Naive B cell (primary cell): ENCODE data around the gene CDKN2AIPNL. TPM values are rescaled to one million over a fixed set of nuclear protein-coding genes. Genes with fewer than 3 reads are reported as not detected.

Experiments
- ATAC-seq, 2 donors: fragments of 150-1000 bp; cut with Tn5 transposase; 2 replicates each; pipeline ENCODE4 v1.10.0; 2021; ENCODE audit warnings: low read depth in 2 of 2, mild to moderate bottlenecking in 2 of 2, moderate library complexity in 2 of 2
- DNase-seq: peaks from one replicate; pipeline ENCODE4 v3.0.0; 2022
- H3K27ac Mint-ChIP-seq, 6 donors: one replicate each; pipeline ENCODE4 v1.8.0; 2020 to 2022; ENCODE audit warnings: mild to moderate bottlenecking in 6 of 6, mixed read lengths in 6 of 6, moderate library complexity in 5 of 6, inconsistent platforms in 2 of 6
- H3K27me3 Mint-ChIP-seq, 3 donors: one replicate each; pipeline ENCODE4 v1.8.0; 2021 to 2022; ENCODE audit warnings: mixed read lengths in 3 of 3, mild to moderate bottlenecking in 1 of 3
- H3K36me3 Mint-ChIP-seq, 2 donors: one replicate each; pipeline ENCODE4 v1.8.0; 2020 to 2022; ENCODE audit warnings: mixed read lengths in 2 of 2, inconsistent platforms in 1 of 2, mild to moderate bottlenecking in 1 of 2
- H3K4me1 Mint-ChIP-seq, 3 donors: one replicate each; pipeline ENCODE4 v1.8.0; 2020 to 2022; ENCODE audit warnings: mixed read lengths in 3 of 3, inconsistent platforms in 1 of 3, mild to moderate bottlenecking in 1 of 3, moderate library complexity in 1 of 3
- H3K4me3 Mint-ChIP-seq, 8 donors: one replicate each; pipeline ENCODE4 v1.8.0; 2020 to 2022; ENCODE audit warnings: mild to moderate bottlenecking in 8 of 8, mixed read lengths in 8 of 8, moderate library complexity in 8 of 8, inconsistent platforms in 2 of 8
- H3K9me3 Mint-ChIP-seq, 7 donors: one replicate each; pipeline ENCODE4 v1.8.0; 2020 to 2022; ENCODE audit warnings: mixed read lengths in 7 of 7, mild to moderate bottlenecking in 5 of 7, inconsistent platforms in 2 of 7, moderate library complexity in 1 of 7
- polyA plus RNA-seq, 6 donors: library from polyadenylated mRNA; unstranded; fragments of 300-500 nt; fragmentation: Illumina TruSeq; gene quantifications; one replicate each; pipeline ENCODE4 v1.2.3, GENCODE V29; 2021; ENCODE audit warnings: low read depth in 6 of 6

CDKN2AIPNL gene
- polyA plus RNA-seq, 6 donors from 2014 or later: 32.4 to 55.2 (median 37.0) TPM

DNA sequence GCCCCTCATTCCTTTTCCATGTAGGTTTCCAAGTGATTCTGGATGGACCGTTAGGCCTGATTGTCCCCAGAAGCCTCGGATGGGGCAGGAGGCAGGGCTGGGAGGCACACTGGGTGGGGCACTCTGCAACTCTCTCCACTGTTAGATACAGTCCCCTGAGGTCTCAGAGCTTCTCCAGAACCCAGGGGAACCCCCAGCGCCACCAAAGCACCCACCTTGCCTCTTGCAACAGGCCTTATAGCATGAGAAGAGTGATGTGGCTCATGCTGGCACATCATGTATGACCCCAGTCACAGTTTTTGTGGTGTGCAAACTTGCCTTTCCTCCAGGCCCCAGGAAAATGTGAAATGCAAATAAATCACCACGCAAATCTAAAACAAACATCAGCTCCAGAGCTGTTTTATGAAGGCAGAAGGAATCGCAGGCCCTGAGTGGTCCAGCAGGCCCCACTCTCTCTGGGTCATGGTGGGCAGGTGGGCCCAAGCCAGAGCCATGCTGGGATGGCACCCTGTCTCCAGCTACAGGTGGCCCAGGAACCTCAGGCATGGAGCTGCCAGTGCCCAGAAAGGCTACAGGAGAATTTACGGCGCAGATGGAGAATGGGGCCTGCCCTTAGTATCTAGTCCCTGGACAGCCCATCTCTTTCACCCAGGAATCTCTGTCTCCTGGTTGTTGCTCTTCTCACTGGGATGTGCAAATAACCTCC is 36.3 kb upstream of the CDKN2AIPNL start:
- Mint-ChIP-seq H3K27ac (peak overlapping the region; percentile 53 to 95 (median 84)), H3K4me1 (peaks cover 37 to 53% (median 44%) of the 10 kb centered on the region in 3 donors), H3K27me3 (no peaks in the 10 kb centered on the region), H3K36me3 (no peaks in the 10 kb centered on the region), H3K4me3 (peak overlapping the region in 5 of 8 donors; percentile 7 to 79 (median 61)), H3K9me3 (no peaks in the 10 kb centered on the region)
- ATAC-seq: peak; percentile 52 to 59
- peak; percentile 42 for DNase-seq

DNA sequence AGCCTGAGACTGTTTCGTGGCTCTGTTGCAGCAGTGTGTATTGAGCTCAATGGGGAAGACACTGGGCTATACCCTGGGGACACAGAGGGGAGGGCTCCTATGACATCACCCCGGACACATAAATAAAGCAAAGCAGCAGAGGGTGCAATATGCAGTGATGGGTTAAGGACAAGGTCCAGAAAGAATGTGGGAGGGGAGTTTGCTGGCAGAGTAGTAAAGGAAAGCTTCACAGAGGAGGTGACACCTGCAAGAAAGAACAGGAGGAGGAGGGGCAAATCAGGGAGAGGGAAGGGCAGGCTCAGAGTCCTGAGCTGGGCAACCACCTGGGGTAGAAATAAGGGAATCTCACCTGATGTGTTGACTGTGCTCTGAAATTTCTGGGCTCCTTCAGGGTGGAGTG is 35.3 kb upstream of the CDKN2AIPNL start:
- Mint-ChIP-seq H3K36me3 (no peaks in the 10 kb centered on the region), H3K4me1 (peaks cover 38 to 57% (median 44%) of the 10 kb centered on the region in 3 donors), H3K4me3 (peak overlapping the region in 6 of 8 donors; percentile 56 to 79 (median 61)), H3K27ac (peak overlapping the region; percentile 80 to 95 (median 87)), H3K27me3 (no peaks in the 10 kb centered on the region), H3K9me3 (no peaks in the 10 kb centered on the region)
- ATAC-seq: peak; percentile 76 to 77
- DNase-seq: peak; percentile 71

GRCh38 chr5:134445856-134446818 is 34.5 kb upstream of the CDKN2AIPNL start:
- Mint-ChIP-seq H3K9me3 (no peaks in the 10 kb centered on the region), H3K36me3 (no peaks in the 10 kb centered on the region), H3K4me3 (peak overlapping the region; percentile 17 to 90 (median 76)), H3K27ac (peak overlapping the region; percentile 85 to 98 (median 94)), H3K4me1 (peaks cover 44 to 57% (median 45%) of the 10 kb centered on the region in 3 donors), H3K27me3 (no peaks in the 10 kb centered on the region)
- DNase-seq: peak; percentile 73
- peak; percentile 75 to 78 for ATAC-seq

DNA sequence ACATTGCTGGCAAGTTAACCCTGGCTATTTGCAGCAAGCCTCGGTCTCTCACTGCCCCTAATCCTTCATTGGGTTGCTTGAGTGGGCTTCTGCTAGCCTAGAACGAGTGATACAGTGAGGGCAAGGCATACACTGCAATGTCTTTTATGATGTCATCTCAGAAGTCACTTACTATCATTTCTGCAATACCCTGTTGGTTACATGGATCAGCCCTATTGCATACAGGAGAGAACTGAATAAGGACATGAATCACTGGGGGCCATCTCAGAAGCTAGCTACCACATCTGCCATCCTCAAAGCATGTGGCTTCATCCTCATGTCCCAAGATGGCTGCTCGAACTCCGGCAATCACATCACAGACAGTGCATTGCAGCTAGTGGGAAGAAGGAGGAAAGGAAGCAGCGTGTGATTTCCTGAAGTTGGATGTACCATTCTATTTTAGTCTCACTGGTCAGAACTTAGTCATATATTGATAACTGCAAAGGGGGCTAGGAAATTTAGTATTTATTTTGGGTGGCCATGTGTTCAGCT is 33.3 kb upstream of the CDKN2AIPNL start:
- H3K4me1 Mint-ChIP-seq: peaks cover 44 to 57% (median 48%) of the 10 kb centered on the region in 3 donors

DNA sequence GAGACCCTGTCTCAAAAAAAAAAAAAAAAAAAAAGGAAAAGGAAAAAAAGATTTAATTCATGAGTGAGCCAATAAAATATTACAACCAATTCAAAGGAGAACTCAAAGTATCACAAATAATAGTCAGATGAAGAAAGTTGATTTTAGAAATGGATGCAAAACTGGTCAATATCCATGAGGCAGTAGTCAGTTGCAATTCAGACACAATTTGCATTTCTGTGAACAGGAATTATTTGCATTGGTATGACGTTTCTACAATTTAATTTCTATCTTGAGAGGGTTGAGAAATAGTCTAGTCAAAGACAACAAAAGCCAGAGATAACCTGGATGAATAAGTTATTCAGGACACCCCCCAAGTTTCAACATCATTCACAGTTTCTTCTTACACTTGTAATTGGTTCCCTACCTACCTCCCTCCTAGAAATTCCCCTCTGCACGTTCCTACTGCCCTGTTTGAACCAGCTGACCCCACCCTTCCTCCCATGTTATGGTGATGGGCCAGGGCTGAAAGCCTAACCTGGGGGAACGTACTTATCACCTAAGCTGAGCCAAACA is 28.6 kb upstream of the CDKN2AIPNL start:
- Mint-ChIP-seq H3K4me3 (no peak overlapping the region), H3K9me3 (no peaks in the 10 kb centered on the region), H3K36me3 (no peaks in the 10 kb centered on the region), H3K27ac (peak overlapping the region in 5 of 6 donors; percentile 30 to 75 (median 66)), H3K27me3 (peaks cover 0 to 7% (median 0%) of the 10 kb centered on the region in 3 donors), H3K4me1 (peaks cover 22 to 41% (median 26%) of the 10 kb centered on the region in 3 donors)
- ATAC-seq (no peak), DNase-seq (no peak)

More for the DNA sequence above, 33.3 kb upstream of the CDKN2AIPNL start:
- DNase-seq (no peak), ATAC-seq (no peak)
- H3K4me3 Mint-ChIP-seq: peak overlapping the region in 6 of 8 donors; percentile 61 to 90 (median 80)
- no peaks in the 10 kb centered on the region for H3K36me3 Mint-ChIP-seq
- no peaks in the 10 kb centered on the region for H3K27me3 Mint-ChIP-seq
- peak overlapping the region in 5 of 6 donors; percentile 85 to 98 (median 95) for H3K27ac Mint-ChIP-seq
- no peaks in the 10 kb centered on the region for H3K9me3 Mint-ChIP-seq

GRCh38 chr5:134439210-134439654 is 27.6 kb upstream of the CDKN2AIPNL start:
- Mint-ChIP-seq H3K9me3 (no peaks in the 10 kb centered on the region), H3K4me1 (peaks cover 17 to 32% (median 21%) of the 10 kb centered on the region in 3 donors), H3K27me3 (peaks cover 0 to 9% (median 0%) of the 10 kb centered on the region in 3 donors), H3K27ac (peak overlapping the region in 1 of 6 donors; percentile 60), H3K4me3 (no peak overlapping the region), H3K36me3 (no peaks in the 10 kb centered on the region)
- ATAC-seq: no peak
- DNase-seq: no peak

DNA sequence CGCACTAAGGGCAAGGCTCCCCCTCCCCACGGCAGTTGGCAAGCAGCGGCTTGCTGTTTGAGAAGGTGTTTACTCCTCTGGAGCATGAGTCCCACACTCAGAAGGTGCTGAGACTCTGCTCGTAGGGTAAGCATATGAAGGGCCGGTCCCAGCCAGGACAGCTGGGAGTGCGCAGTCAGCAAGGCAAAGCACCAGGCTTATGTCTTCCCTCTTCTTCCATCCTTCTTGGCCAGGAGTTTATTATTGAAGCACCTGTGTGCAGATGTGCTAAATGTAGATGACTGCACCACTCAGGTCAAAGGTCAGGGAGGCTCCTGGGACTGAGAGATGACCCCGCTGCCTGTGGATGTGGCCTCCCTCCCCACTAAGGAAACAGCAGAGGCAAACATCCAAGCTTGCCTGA is 27.0 kb upstream of the CDKN2AIPNL start:
- peaks cover 3 to 9% (median 4%) of the 10 kb centered on the region in 3 donors for H3K27me3 Mint-ChIP-seq
- H3K4me1 Mint-ChIP-seq: peaks cover 16 to 29% (median 21%) of the 10 kb centered on the region in 3 donors
- H3K36me3 Mint-ChIP-seq: no peaks in the 10 kb centered on the region
- no peaks in the 10 kb centered on the region for H3K9me3 Mint-ChIP-seq
- H3K27ac Mint-ChIP-seq: peak overlapping the region in 2 of 6 donors; percentile 60
- no peak overlapping the region for H3K4me3 Mint-ChIP-seq
- DNase-seq (no peak), ATAC-seq (no peak)

DNA sequence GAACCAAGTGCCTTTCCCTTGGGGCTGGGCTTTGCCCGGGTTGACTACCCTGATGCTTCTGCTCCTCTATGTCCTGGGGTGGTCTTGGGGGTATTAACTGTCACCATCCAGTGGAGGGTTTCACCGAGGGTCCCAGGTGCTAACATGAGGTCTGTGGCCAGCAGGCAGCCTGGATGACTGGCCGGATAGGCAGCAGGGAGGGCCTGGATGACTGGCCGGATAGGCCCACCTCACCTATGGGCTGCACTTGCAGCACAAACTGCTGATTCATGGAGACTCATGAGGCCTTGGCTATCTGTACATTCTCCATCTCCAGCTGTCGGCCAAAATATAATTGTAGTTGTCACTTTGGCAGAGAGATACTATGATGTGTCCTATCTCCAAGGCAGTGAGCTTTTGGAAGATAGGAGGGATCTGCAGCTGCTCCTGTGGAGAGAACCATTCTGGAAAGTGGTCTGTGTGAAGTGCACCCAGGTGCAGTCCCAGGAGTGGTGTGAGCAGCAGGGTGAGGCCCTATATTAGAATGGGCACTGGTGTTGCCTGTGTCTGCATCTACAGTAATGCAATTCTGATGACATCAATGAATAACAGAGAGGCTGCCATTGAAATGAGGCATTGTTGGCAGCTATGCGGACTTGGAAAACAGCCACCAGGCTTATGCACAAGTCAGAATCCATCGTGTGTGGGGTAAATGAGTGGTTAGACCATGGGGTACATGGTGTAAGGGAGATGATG is 26.3 kb upstream of the CDKN2AIPNL start:
- Mint-ChIP-seq H3K27me3 (peaks cover 4 to 9% (median 6%) of the 10 kb centered on the region in 3 donors), H3K9me3 (no peaks in the 10 kb centered on the region), H3K36me3 (no peaks in the 10 kb centered on the region), H3K27ac (peak overlapping the region in 4 of 6 donors; percentile 21 to 90 (median 78)), H3K4me3 (no peak overlapping the region), H3K4me1 (peaks cover 12 to 24% (median 21%) of the 10 kb centered on the region in 3 donors)
- DNase-seq (no peak), ATAC-seq (no peak)

GRCh38 chr5:134437340-134437846 is 25.7 kb upstream of the CDKN2AIPNL start:
- Mint-ChIP-seq H3K27me3 (peaks cover 4 to 9% (median 6%) of the 10 kb centered on the region in 3 donors), H3K4me3 (peak overlapping the region in 2 of 8 donors; percentile 49 to 61), H3K4me1 (peaks cover 12 to 21% (median 20%) of the 10 kb centered on the region in 3 donors), H3K9me3 (no peaks in the 10 kb centered on the region), H3K27ac (peak overlapping the region; percentile 55 to 96 (median 82)), H3K36me3 (no peaks in the 10 kb centered on the region)
- DNase-seq: no peak
- ATAC-seq: no peak

GRCh38 chr5:134436523-134437339 is 25.1 kb upstream of the CDKN2AIPNL start:
- Mint-ChIP-seq H3K9me3 (no peaks in the 10 kb centered on the region), H3K27me3 (peaks cover 4 to 9% (median 6%) of the 10 kb centered on the region in 3 donors), H3K4me3 (peak overlapping the region in 7 of 8 donors; percentile 9 to 72 (median 61)), H3K4me1 (peaks cover 12 to 20% (median 19%) of the 10 kb centered on the region in 3 donors), H3K36me3 (no peaks in the 10 kb centered on the region), H3K27ac (peak overlapping the region; percentile 55 to 96 (median 82))
- DNase-seq: peak; percentile 64
- ATAC-seq: peak; percentile 93 to 94

DNA sequence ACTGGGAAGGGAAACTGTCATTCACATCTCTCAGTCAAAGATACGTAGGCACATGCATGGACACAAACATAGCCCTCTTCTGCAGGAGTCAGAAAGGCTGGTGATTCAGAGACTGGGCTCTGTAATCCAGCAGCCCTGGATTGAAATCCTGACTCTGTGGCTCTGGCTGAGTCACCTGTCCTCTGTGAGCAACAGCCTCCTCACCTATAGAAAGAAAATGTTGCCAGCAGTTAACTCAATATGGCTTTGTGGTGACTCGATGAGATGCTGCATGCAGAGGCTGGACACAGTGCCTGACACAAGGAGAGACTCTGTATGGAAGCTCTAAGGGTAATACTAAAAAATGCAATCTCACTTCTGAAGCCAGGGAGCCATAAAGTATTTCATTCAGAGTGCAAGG is 23.9 kb upstream of the CDKN2AIPNL start:
- Mint-ChIP-seq H3K27me3 (peaks cover 4 to 9% (median 6%) of the 10 kb centered on the region in 3 donors), H3K4me3 (peak overlapping the region in 1 of 8 donors; percentile 36), H3K27ac (peak overlapping the region in 3 of 6 donors; percentile 33 to 84 (median 52)), H3K4me1 (peaks cover 12 to 20% (median 12%) of the 10 kb centered on the region in 3 donors), H3K36me3 (no peaks in the 10 kb centered on the region), H3K9me3 (no peaks in the 10 kb centered on the region)
- no peak for DNase-seq
- ATAC-seq: no peak
